HG03457 (cell line): ENCODE measurements around the gene SSBP3.

Experiments
- ATAC-seq: cut with Tn5 transposase; IDR thresholded peaks from one replicate; pipeline ENCODE4 v1.9.1; 2021; ENCODE audit warnings: moderate number of reproducible peaks; ENCODE audit not compliant: unreplicated experiment

SSBP3 gene

DNA sequence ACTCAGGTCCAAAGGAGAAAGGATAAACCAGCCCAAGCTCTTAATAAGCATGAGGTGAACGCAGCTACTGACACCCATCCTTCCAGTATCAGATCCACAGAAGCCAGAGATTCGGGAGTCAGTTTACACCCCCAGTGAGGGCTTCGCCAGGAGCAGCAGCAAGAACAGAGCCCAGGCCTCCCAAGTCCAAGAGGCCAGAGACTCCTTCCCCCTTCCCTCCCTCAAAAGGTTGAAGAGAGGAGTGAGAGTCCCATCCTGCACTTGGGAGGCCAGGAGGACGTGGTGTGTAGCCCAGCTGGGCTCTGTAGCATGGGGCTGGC is 133.5 kb downstream of the SSBP3 start:
- ATAC-seq = no peak

DNA sequence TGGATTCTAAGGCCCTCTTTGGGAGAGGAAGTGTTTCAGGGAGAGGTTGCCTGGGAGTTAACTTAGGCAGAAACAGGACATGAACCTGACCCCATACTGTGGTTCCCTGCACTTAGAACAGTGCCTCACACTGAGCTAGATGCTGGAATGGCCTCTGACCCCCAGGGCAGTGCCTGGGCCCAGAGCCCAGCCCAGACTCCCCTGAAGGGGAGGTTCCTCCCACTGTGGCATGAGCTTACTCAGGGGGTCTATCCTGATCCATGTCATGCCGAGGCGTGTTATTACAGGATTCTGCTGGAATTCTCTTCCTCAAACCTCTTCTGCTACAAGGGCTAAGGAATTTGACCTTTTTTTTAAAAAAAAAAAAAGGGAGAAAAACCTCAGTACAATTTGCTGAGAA is 134.1 kb downstream of the SSBP3 start:
- ATAC-seq = no peak

DNA sequence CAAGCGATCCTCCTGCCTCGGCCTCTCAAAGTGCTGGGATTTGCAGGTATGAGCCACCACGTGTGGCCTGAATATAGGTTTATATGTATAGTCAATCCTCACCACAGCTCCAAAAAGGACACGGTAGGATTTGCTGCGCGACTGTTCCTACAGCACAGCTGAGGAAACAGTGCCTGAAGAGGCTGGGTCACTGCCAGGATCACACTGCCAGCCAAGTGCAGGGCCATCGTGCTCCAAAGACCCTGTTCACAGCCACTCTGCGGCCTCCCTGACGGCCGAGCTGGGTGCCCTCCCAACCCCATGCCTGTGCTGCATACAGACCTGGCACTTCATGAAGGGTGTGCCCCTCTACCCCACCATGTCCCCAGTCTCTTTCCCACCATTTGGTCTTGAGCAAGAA is 134.9 kb downstream of the SSBP3 start:
- ATAC-seq = no peak

DNA sequence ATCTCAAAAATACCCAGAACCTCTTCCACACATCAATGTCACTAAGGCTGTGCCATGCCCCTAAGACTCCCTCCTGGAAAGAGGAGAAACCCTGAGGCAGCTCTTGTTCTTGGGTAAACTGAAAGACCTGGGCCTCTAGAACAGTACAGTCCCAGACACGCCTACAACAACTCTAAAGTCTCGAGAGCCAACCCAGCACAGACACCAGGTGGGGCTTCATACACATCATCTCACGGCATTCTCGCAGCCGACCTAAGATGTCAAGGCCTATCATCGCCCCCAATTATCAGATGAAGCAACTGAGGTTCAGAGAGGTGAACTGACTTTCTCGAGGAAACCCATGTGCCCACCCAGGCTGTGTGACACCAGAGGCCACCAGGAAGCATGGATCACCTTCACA is 135.7 kb downstream of the SSBP3 start:
- ATAC-seq = no peak

GRCh38 chr1:54268762-54269297 is 137.4 kb downstream of the SSBP3 start:
- no peak for ATAC-seq

GRCh38 chr1:54267815-54268761 is 138.1 kb downstream of the SSBP3 start:
- no peak for ATAC-seq

DNA sequence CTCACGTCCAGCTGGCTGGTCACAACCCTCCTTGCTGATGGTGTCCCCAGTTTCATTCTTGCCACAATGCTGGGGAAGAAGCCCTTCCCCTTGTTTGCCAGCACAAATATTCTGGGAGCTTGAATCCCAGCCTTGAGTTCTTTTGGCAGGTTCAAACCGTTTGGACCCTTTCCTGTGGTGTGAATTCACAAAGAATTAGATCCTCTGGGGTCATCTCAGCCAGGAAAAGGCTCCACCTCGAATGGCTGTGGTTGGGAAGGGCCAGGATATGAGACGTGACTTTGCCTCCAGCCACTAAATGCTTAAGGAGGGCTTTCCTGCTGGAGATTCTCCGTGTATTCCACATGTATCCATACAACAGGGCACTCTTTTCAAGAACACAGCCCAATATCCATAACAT is 139.3 kb downstream of the SSBP3 start:
- ATAC-seq = no peak

- ATAC-seq = no peak
Measured at GRCh38 chr1:54266195-54266594, 140.0 kb downstream of the SSBP3 start.

- no peak for ATAC-seq
Measured at GRCh38 chr1:54265659-54266058, 140.5 kb downstream of the SSBP3 start.

DNA sequence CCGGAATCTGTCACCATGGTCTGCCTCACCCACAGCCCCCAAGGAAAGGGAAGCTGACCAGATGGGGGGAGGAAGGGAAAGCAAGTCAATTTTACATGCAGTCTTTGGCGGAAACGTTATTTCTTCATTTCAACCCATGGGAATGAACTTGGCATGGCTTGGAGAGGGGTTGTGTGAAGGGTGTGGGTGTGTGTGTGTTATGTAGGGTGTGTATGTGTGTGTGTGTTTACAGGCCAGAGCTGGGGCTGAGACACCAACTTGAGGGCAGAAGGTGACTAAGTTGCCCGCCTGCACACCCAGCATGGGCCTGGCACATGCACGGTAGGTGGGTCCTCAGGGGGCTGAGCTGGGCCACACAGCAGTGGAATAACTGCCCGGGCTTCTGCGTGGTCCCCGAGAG is 141.1 kb downstream of the SSBP3 start:
- no peak for ATAC-seq

DNA sequence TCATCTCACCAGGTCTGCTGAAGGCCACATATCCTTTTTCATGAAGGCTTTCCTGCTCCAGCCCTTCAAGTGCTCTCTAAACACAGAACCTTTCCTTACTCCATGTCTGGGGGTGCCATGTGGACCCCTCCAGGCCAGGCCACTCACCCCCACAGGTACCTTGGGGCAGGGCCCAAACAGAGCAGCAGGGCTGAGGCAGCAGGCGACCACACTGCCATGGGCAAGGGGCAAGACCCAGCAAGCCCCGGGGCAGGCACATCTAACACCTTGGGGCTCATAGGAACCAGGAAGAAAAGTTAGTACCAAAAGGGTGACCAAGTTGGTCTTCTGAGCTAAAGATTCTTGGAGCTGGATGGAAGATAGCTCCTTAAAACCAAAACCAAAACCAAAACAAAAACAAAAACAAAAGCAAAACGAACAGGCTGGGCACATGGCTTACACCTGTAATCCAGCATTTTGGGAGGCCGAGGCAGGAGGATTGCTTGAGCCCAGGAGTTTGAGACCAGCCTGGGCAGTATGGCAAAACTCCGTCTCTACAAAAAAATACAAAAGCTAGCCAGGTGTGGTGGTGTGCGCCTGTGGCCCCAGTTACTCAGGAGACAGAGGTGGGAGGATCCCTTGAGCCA is 142.5 kb downstream of the SSBP3 start:
- ATAC-seq = no peak

DNA sequence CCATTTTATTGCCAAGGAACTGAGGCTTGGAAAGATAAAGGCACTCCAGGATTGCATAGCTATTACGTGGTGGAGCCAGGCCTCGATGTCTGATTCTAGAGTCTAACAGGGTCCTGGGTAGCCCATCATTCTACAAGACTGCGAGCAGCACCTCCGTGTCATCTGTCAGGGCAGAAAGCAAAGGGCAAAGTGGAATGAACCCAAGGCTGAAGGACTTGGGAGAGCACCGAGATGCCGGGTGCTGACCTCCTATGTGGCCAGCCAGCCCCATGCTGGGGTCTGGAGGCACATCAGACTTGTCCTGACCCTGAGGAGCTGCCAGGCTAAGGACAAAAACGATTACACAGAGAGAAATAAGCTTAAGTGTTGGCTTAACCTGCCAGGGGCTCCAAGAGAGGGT is 143.9 kb downstream of the SSBP3 start:
- no peak for ATAC-seq

GRCh38 chr1:54260810-54261209 is 145.4 kb downstream of the SSBP3 start:
- ATAC-seq = no peak

GRCh38 chr1:54259546-54260140 is 146.6 kb downstream of the SSBP3 start:
- no peak for ATAC-seq

- no peak for ATAC-seq
Measured at GRCh38 chr1:54257876-54258275, 148.3 kb downstream of the SSBP3 start.

- ATAC-seq = no peak
Measured at GRCh38 chr1:54257346-54257620, 148.9 kb downstream of the SSBP3 start.

GRCh38 chr1:54256522-54257345 is 149.5 kb downstream of the SSBP3 start:
- no peak for ATAC-seq

- ATAC-seq = no peak
Measured at GRCh38 chr1:54255026-54255702, 151.0 kb downstream of the SSBP3 start.

DNA sequence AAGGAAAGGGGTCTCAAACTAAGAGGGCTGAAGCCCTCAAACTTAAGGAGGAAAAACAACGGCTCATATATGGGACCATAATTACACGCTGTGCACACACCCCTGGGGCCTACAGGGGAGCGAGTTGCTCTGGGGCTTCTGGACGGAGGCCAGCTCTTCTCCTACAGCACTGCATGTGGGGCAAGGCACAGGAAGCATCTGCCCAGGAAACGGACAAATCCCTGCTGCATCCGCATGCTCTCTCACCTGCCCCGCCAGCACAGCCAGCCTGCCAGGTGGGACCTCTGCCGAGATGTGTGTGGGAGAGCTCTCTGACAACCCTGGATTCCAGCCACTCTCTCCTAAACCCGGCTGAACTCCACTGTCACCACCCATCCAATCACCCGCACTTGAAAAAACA is 152.1 kb downstream of the SSBP3 start:
- no peak for ATAC-seq

- ATAC-seq = no peak
Measured at GRCh38 chr1:54253480-54253879, 152.7 kb downstream of the SSBP3 start.
